Naive thymus-derived CD4-positive, alpha-beta T cell (primary cell): ENCODE results near the gene MYO10. TPM values are rescaled to one million over a fixed set of nuclear protein-coding genes. Genes with fewer than 3 reads are reported as not detected.

Source experiments
- ATAC-seq: fragments of 150-1000 bp; cut with Tn5 transposase; 2 replicates; pipeline ENCODE4 v1.10.0; 2021; ENCODE audit warnings: mild to moderate bottlenecking, moderate library complexity
- CTCF ChIA-PET: fragments of 350-600 bp; sonication (Branson Sonifier 250); formaldehyde crosslinking; loops from one replicate; lab custom pipeline; 2021; ENCODE audit warnings: antibody characterized with exemption; lab: Charles Lee
- POLR2A ChIA-PET: fragments of 350-600 bp; sonication (Branson Sonifier 250); formaldehyde crosslinking; loops from one replicate; lab custom pipeline; 2021; ENCODE audit warnings: antibody characterized with exemption, inconsistent platforms; lab: Charles Lee
- DNase-seq, 9 donors: peaks; one replicate each; pipeline versions ENCODE4 v3.0.0 to v3.0.0-alpha.2; 2020 to 2022; ENCODE audit warnings: mixed read lengths in 1 of 9
- H3K27ac ChIP-seq: one replicate; pipeline ENCODE4 v1.7.0; 2013; ENCODE audit warnings: mild to moderate bottlenecking, low read depth, low read length, moderate library complexity
- H3K27me3 ChIP-seq, 2 donors: one replicate each; pipeline ENCODE4 v1.7.0; 2013; ENCODE audit warnings: low read length in 2 of 2, mild to moderate bottlenecking in 2 of 2, moderate library complexity in 2 of 2; ENCODE audit not compliant: control insufficient read depth in 2 of 2, insufficient read depth in 2 of 2
- H3K36me3 ChIP-seq, 3 experiments: 1 replicate in 2 of 3; 2 replicates in 1 of 3; pipeline ENCODE4 v1.7.0; 2013; ENCODE audit warnings: low read length in 3 of 3, mild to moderate bottlenecking in 3 of 3, moderate library complexity in 1 of 3; ENCODE audit not compliant: insufficient read depth in 3 of 3, control insufficient read depth in 2 of 3
- H3K4me1 ChIP-seq, 2 donors: one replicate each; pipeline ENCODE4 v1.7.0; 2013; ENCODE audit warnings: low read length in 2 of 2, mild to moderate bottlenecking in 2 of 2, moderate library complexity in 1 of 2; ENCODE audit not compliant: control insufficient read depth in 2 of 2, insufficient read depth in 2 of 2
- H3K4me3 ChIP-seq: 2 replicates; pipeline ENCODE4 v1.7.0; 2013; ENCODE audit warnings: mild to moderate bottlenecking, low read length
- H3K9me3 ChIP-seq, 3 experiments: 1 replicate in 2 of 3; 2 replicates in 1 of 3; pipeline ENCODE4 v1.7.0; 2013; ENCODE audit warnings: low read length in 3 of 3; ENCODE audit not compliant: control insufficient read depth in 2 of 3
- H3K27ac Mint-ChIP-seq, 9 donors: one replicate each; pipeline ENCODE4 v1.8.0; 2020 to 2022; ENCODE audit warnings: mixed read lengths in 9 of 9, mild to moderate bottlenecking in 8 of 9, moderate library complexity in 5 of 9, inconsistent platforms in 2 of 9
- H3K27me3 Mint-ChIP-seq, 5 donors: one replicate each; pipeline ENCODE4 v1.8.0; 2021 to 2022; ENCODE audit warnings: mixed read lengths in 5 of 5, mild to moderate bottlenecking in 1 of 5
- H3K36me3 Mint-ChIP-seq, 5 donors: one replicate each; pipeline ENCODE4 v1.8.0; 2020 to 2022; ENCODE audit warnings: mixed read lengths in 5 of 5, mild to moderate bottlenecking in 3 of 5, inconsistent platforms in 1 of 5
- H3K4me1 Mint-ChIP-seq, 7 donors: one replicate each; pipeline ENCODE4 v1.8.0; 2020 to 2022; ENCODE audit warnings: mixed read lengths in 7 of 7, mild to moderate bottlenecking in 3 of 7, inconsistent platforms in 1 of 7
- H3K4me3 Mint-ChIP-seq, 10 donors: one replicate each; pipeline ENCODE4 v1.8.0; 2020 to 2022; ENCODE audit warnings: mild to moderate bottlenecking in 10 of 10, mixed read lengths in 10 of 10, moderate library complexity in 6 of 10, inconsistent platforms in 2 of 10
- H3K9me3 Mint-ChIP-seq, 11 donors: one replicate each; pipeline ENCODE4 v1.8.0; 2020 to 2022; ENCODE audit warnings: mixed read lengths in 11 of 11, mild to moderate bottlenecking in 4 of 11, inconsistent platforms in 1 of 11, moderate library complexity in 1 of 11
- intact Hi-C, 2 donors: fragments of 100-400 bp; cut with micrococcal nuclease; formaldehyde crosslinking; loops; one replicate each; pipeline ENCODE4 v1.15.1; 2023
- polyA plus RNA-seq, 2 donors: library from polyadenylated mRNA; unstranded; fragments of 300-500 nt; fragmentation: Illumina TruSeq; gene quantifications; one replicate each; pipeline ENCODE4 v1.2.3, GENCODE V29; 2021
- total RNA-seq, 6 experiments: library from RNA in 5 of 6; stranded (reverse) in 5 of 6; gene quantifications; 1 replicate in 5 of 6; 2 replicates in 1 of 6; pipeline ENCODE4 v1.2.3 and lab custom pipeline; 2021 to 2026

Gene MYO10
- total and polyA plus RNA-seq, 7 experiments from 2014 or later: 0.02 to 1.0 TPM; not detected in 5

- H3K4me1 Mint-ChIP-seq: no peaks in the 10 kb centered on the region
- H3K27ac Mint-ChIP-seq: no peak overlapping the region
- Histone ChIP-seq H3K4me3 (no peak overlapping the region), H3K36me3 (no peaks in the 10 kb centered on the region), H3K27me3 (no peaks in the 10 kb centered on the region), H3K4me1 (no peaks in the 10 kb centered on the region), H3K9me3 (no peaks in the 10 kb centered on the region), H3K27ac (no peak overlapping the region)
- no peak for DNase-seq
- no peak overlapping the region for H3K4me3 Mint-ChIP-seq
- ChIA-PET POLR2A (no interaction called here), CTCF (no interaction called here)
- H3K36me3 Mint-ChIP-seq: no peaks in the 10 kb centered on the region
- intact Hi-C loops: no loop called here
- H3K27me3 Mint-ChIP-seq: peaks cover 0 to 12% (median 4%) of the 10 kb centered on the region in 5 donors
- ATAC-seq: no peak
- peaks cover 0 to 4% (median 0%) of the 10 kb centered on the region in 11 donors for H3K9me3 Mint-ChIP-seq
Measured at GRCh38 chr5:16978296-16978695, 42.2 kb upstream of the MYO10 start.

- Histone ChIP-seq H3K27ac (no peak overlapping the region), H3K4me3 (no peak overlapping the region), H3K9me3 (no peaks in the 10 kb centered on the region), H3K27me3 (no peaks in the 10 kb centered on the region), H3K4me1 (no peaks in the 10 kb centered on the region), H3K36me3 (no peaks in the 10 kb centered on the region)
- ChIA-PET CTCF (no interaction called here), POLR2A (no interaction called here)
- H3K4me1 Mint-ChIP-seq: no peaks in the 10 kb centered on the region
- ATAC-seq (no peak), DNase-seq (no peak)
- H3K27ac Mint-ChIP-seq: no peak overlapping the region
- H3K27me3 Mint-ChIP-seq: peaks cover 0 to 12% (median 4%) of the 10 kb centered on the region in 5 donors
- intact Hi-C loops: no loop called here
- H3K36me3 Mint-ChIP-seq: no peaks in the 10 kb centered on the region
- H3K4me3 Mint-ChIP-seq: no peak overlapping the region
- H3K9me3 Mint-ChIP-seq: peaks cover 0 to 4% (median 0%) of the 10 kb centered on the region in 11 donors
Measured at GRCh38 chr5:16976625-16977008, 40.5 kb upstream of the MYO10 start.

- Mint-ChIP-seq H3K9me3 (peaks cover 0 to 4% (median 0%) of the 10 kb centered on the region in 11 donors), H3K27ac (no peak overlapping the region), H3K4me3 (no peak overlapping the region), H3K4me1 (no peaks in the 10 kb centered on the region), H3K36me3 (no peaks in the 10 kb centered on the region), H3K27me3 (peaks cover 0 to 12% (median 2%) of the 10 kb centered on the region in 5 donors)
- Histone ChIP-seq H3K27me3 (no peaks in the 10 kb centered on the region), H3K4me3 (no peak overlapping the region), H3K36me3 (no peaks in the 10 kb centered on the region), H3K4me1 (no peaks in the 10 kb centered on the region), H3K27ac (no peak overlapping the region), H3K9me3 (no peaks in the 10 kb centered on the region)
- CTCF ChIA-PET: no interaction called here
- intact Hi-C loops: no loop called here
- POLR2A ChIA-PET: no interaction called here
- no peak for DNase-seq
- ATAC-seq: no peak
Measured at GRCh38 chr5:16975950-16976624, 40.0 kb upstream of the MYO10 start.

GRCh38 chr5:16974981-16975380 is 38.9 kb upstream of the MYO10 start:
- no peaks in the 10 kb centered on the region for H3K36me3 Mint-ChIP-seq
- H3K27ac Mint-ChIP-seq: no peak overlapping the region

GRCh38 chr5:16970826-16971225 is 34.7 kb upstream of the MYO10 start:
- no peak for DNase-seq
- ChIA-PET CTCF (no interaction called here), POLR2A (no interaction called here)
- Histone ChIP-seq H3K27me3 (no peaks in the 10 kb centered on the region), H3K4me3 (no peak overlapping the region), H3K27ac (no peak overlapping the region), H3K9me3 (no peaks in the 10 kb centered on the region), H3K36me3 (no peaks in the 10 kb centered on the region), H3K4me1 (no peaks in the 10 kb centered on the region)
- intact Hi-C loops: no loop called here
- Mint-ChIP-seq H3K36me3 (no peaks in the 10 kb centered on the region), H3K4me3 (no peak overlapping the region), H3K27ac (no peak overlapping the region), H3K9me3 (peaks cover 0 to 2% (median 0%) of the 10 kb centered on the region in 11 donors), H3K27me3 (peaks cover 0 to 12% (median 0%) of the 10 kb centered on the region in 5 donors), H3K4me1 (no peaks in the 10 kb centered on the region)
- ATAC-seq: no peak

More at GRCh38 chr5:16974981-16975380, 38.9 kb upstream of the MYO10 start:
- ATAC-seq (no peak), DNase-seq (no peak)
- Histone ChIP-seq H3K36me3 (no peaks in the 10 kb centered on the region), H3K27ac (no peak overlapping the region), H3K4me1 (no peaks in the 10 kb centered on the region), H3K4me3 (no peak overlapping the region), H3K27me3 (no peaks in the 10 kb centered on the region), H3K9me3 (no peaks in the 10 kb centered on the region)
- intact Hi-C loops: no loop called here
- no peaks in the 10 kb centered on the region for H3K4me1 Mint-ChIP-seq
- CTCF ChIA-PET: no interaction called here
- POLR2A ChIA-PET: no interaction called here
- no peak overlapping the region for H3K4me3 Mint-ChIP-seq
- H3K27me3 Mint-ChIP-seq: peaks cover 0 to 12% (median 0%) of the 10 kb centered on the region in 5 donors
- H3K9me3 Mint-ChIP-seq: peaks cover 0 to 4% (median 0%) of the 10 kb centered on the region in 11 donors

- peaks cover 0 to 2% (median 0%) of the 10 kb centered on the region in 11 donors for H3K9me3 Mint-ChIP-seq
- ATAC-seq (no peak), DNase-seq (no peak)
- ChIA-PET POLR2A (no interaction called here), CTCF (no interaction called here)
- Histone ChIP-seq H3K9me3 (no peaks in the 10 kb centered on the region), H3K27ac (no peak overlapping the region), H3K36me3 (no peaks in the 10 kb centered on the region), H3K27me3 (no peaks in the 10 kb centered on the region), H3K4me3 (no peak overlapping the region), H3K4me1 (no peaks in the 10 kb centered on the region)
- peaks cover 0 to 12% (median 0%) of the 10 kb centered on the region in 5 donors for H3K27me3 Mint-ChIP-seq
- H3K36me3 Mint-ChIP-seq: no peaks in the 10 kb centered on the region
- no peaks in the 10 kb centered on the region for H3K4me1 Mint-ChIP-seq
- H3K27ac Mint-ChIP-seq: no peak overlapping the region
- no peak overlapping the region for H3K4me3 Mint-ChIP-seq
- intact Hi-C loops: no loop called here
Measured at GRCh38 chr5:16970260-16970659, 34.2 kb upstream of the MYO10 start.

- peaks cover 0 to 7% (median 0%) of the 10 kb centered on the region in 11 donors for H3K9me3 Mint-ChIP-seq
- H3K9me3 ChIP-seq: no peaks in the 10 kb centered on the region
- no peaks in the 10 kb centered on the region for H3K4me1 Mint-ChIP-seq
- no peak overlapping the region for H3K4me3 ChIP-seq
- H3K36me3 Mint-ChIP-seq: no peaks in the 10 kb centered on the region
- no peaks in the 10 kb centered on the region for H3K27me3 ChIP-seq
- no peak overlapping the region for H3K27ac Mint-ChIP-seq
- DNase-seq (no peak), ATAC-seq (no peak)
- no peaks in the 10 kb centered on the region for H3K36me3 ChIP-seq
- no peaks in the 10 kb centered on the region for H3K27me3 Mint-ChIP-seq
- H3K27ac ChIP-seq: no peak overlapping the region
- POLR2A ChIA-PET: no interaction called here
- no peak overlapping the region for H3K4me3 Mint-ChIP-seq
- H3K4me1 ChIP-seq: no peaks in the 10 kb centered on the region
- CTCF ChIA-PET: no interaction called here
- intact Hi-C loops: no loop called here
Measured at GRCh38 chr5:16965581-16965980, 29.5 kb upstream of the MYO10 start.
